GM18508 (cell line): ENCODE results near the gene ATXN7L1.
"Not testable (repeated sequence)": the region's sequence is repeated elsewhere in the genome, so short reads cannot be mapped to it uniquely, and the experiment has no call there.

ENCODE experiments used
- ATAC-seq: cut with Tn5 transposase; IDR thresholded peaks from one replicate; pipeline ENCODE4 v1.9.1; 2021; ENCODE audit warnings: moderate number of reproducible peaks; ENCODE audit not compliant: insufficient read depth, unreplicated experiment

Gene ATXN7L1

GRCh38 chr7:105600720-105601550, 275.5 kb downstream of the ATXN7L1 start:
- ATAC-seq = no peak

- ATAC-seq = no peak
These were observed 276.8 kb downstream of the ATXN7L1 start for GRCh38 chr7:105599551-105599950.

- ATAC-seq = not testable (repeated sequence)
These were observed 277.3 kb downstream of the ATXN7L1 start for GRCh38 chr7:105599080-105599479.

- no peak for ATAC-seq
These were observed 279.5 kb downstream of the ATXN7L1 start for GRCh38 chr7:105596866-105597265.

- ATAC-seq = no peak
These were observed 282.4 kb downstream of the ATXN7L1 start for GRCh38 chr7:105594034-105594433.

- ATAC-seq = no peak
These were observed 284.9 kb downstream of the ATXN7L1 start for GRCh38 chr7:105591522-105591921.

- ATAC-seq = no peak
These were observed 285.6 kb downstream of the ATXN7L1 start for GRCh38 chr7:105590793-105591192.

- ATAC-seq = peak; percentile 82
These were observed 286.9 kb downstream of the ATXN7L1 start for GRCh38 chr7:105589356-105590077.

- no peak for ATAC-seq
These were observed 288.3 kb downstream of the ATXN7L1 start for GRCh38 chr7:105587909-105588635.

GRCh38 chr7:105585850-105586500, 290.4 kb downstream of the ATXN7L1 start:
- ATAC-seq = no peak

- no peak for ATAC-seq
These were observed 292.2 kb downstream of the ATXN7L1 start for GRCh38 chr7:105584165-105584564.

GRCh38 chr7:105583061-105583460, 293.3 kb downstream of the ATXN7L1 start:
- no peak for ATAC-seq

GRCh38 chr7:105581066-105581811, 295.2 kb downstream of the ATXN7L1 start, which contains the start of gene EFCAB10:
TSS of gene EFCAB10 (minus strand) at chr7:105581493. CDS start at chr7:105581463, 30 bp downstream.
- ATAC-seq = peak; percentile 78

- no peak for ATAC-seq
These were observed 296.2 kb downstream of the ATXN7L1 start for GRCh38 chr7:105580022-105580740.

- no peak for ATAC-seq
These were observed 297.9 kb downstream of the ATXN7L1 start for GRCh38 chr7:105578496-105578895.

GRCh38 chr7:105577251-105577650, 299.1 kb downstream of the ATXN7L1 start:
- no peak for ATAC-seq

- ATAC-seq = no peak
These were observed 304.5 kb downstream of the ATXN7L1 start for GRCh38 chr7:105571891-105572290.

- ATAC-seq = no peak
These were observed 308.6 kb downstream of the ATXN7L1 start for GRCh38 chr7:105567821-105568220.

- ATAC-seq = no peak
These were observed 309.4 kb downstream of the ATXN7L1 start for GRCh38 chr7:105567024-105567423.
